ENCODE measurements around the gene HIVEP2.

The HIVEP2 gene

DNA sequence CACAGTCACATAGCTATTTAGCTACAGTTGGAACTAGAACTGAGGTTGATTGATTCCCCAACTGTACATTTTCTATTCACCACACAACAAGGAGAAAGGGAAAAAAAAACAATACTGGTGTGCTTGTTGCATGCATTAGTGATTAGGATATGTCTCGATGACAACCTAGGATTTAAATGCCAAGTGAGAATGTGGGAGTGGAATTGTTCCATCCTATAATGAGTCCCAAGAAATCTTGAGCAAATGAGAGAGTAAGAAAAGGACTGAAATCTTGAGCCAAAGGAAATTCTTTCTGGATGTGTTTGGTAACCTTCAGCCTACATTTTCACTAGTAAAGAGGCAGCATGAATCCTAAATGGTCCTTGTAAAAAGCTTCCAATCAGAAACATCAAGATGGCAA, 232.7 kb downstream of the HIVEP2 start:
- no peak for DNase-seq (ENCODE audit: low read depth)
- in situ Hi-C loops (cut with HindIII; ENCODE audit: low sequenced_read_pairs), result no loop called here
- TF ChIP-seq, protein P1, sequence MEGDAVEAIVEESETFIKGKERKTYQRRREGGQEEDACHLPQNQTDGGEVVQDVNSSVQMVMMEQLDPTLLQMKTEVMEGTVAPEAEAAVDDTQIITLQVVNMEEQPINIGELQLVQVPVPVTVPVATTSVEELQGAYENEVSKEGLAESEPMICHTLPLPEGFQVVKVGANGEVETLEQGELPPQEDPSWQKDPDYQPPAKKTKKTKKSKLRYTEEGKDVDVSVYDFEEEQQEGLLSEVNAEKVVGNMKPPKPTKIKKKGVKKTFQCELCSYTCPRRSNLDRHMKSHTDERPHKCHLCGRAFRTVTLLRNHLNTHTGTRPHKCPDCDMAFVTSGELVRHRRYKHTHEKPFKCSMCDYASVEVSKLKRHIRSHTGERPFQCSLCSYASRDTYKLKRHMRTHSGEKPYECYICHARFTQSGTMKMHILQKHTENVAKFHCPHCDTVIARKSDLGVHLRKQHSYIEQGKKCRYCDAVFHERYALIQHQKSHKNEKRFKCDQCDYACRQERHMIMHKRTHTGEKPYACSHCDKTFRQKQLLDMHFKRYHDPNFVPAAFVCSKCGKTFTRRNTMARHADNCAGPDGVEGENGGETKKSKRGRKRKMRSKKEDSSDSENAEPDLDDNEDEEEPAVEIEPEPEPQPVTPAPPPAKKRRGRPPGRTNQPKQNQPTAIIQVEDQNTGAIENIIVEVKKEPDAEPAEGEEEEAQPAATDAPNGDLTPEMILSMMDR (IDR thresholded peaks at IDR 0.05; ENCODE audit: low read depth, low read length, missing control alignments), result no peak
- no peak overlapping the region for H3K4me3 ChIP-seq (ENCODE audit: low read depth, low read length)

DNA sequence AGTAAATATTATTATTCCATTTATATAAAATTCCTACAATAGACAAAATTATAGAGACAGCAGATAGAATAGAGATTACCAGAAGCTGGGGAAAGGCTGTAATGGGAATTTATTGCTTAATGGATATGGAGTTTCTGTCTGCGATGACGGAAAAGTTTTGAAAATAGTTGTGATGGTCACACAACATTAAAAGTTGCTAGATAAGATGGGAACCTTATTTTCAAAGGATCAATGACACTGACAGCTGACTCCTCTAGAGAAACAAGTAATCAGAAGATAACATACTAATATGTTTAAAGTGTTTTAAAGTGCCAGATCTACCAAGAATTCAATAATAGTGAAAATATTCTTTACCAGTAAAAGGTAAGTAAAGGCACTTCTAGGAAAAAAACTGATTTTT, 236.3 kb downstream of the HIVEP2 start:
- no peak overlapping the region for H3K4me3 ChIP-seq (ENCODE audit: low read depth, low read length)
- in situ Hi-C loops (cut with HindIII; ENCODE audit: low sequenced_read_pairs), result no loop called here
- DNase-seq (ENCODE audit: low read depth), result no peak
- TF ChIP-seq, protein P1 (IDR thresholded peaks at IDR 0.05; ENCODE audit: low read depth, low read length, missing control alignments), result no peak

DNA sequence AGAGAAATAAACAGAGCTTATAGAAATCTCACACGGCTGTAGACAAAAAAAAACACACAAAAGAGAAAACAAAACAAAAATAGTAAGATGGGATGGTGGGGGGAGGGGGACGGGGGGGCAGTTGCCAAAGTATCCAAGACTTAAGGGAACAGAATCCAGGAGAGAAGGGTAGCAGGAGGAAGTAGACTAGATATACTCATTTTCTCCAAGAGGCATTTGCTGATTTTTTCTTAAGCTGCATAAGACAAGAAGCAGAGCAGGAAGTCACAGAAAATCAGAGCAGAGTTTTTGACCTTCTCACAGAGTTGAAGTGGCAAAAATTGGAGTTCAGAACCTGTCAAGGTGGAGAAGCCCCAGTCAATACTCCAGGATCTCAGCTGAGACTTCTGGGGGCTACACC, 237.7 kb downstream of the HIVEP2 start:
- in situ Hi-C loops (cut with HindIII; ENCODE audit: low sequenced_read_pairs), result no loop called here
- DNase-seq (ENCODE audit: low read depth), result no peak
- TF ChIP-seq, protein P1 (IDR thresholded peaks at IDR 0.05; ENCODE audit: low read depth, low read length, missing control alignments), result no peak

DNA sequence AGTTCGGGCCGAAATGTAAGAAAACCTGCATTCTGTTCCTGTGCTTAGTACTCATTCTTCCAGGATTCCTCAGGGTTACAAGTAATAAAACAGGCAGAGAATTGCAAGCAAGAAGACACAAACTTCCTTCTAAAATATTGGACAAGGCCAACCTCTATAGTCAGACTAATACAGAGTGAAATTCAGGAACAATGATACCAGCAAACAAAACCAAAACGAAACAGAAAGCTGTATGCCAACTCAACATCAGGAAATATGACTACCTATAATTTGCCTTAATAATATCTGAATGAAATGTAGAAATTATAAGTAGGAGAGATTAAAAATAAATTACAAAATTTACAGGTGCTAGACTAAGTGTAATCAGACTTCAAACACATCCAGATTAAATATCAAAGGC, 238.8 kb downstream of the HIVEP2 start:
- no peak overlapping the region for H3K4me3 ChIP-seq (ENCODE audit: low read depth, low read length)
- in situ Hi-C loops (cut with HindIII; ENCODE audit: low sequenced_read_pairs), result no loop called here

More for the DNA sequence above, 237.7 kb downstream of the HIVEP2 start:
- no peak overlapping the region for H3K4me3 ChIP-seq (ENCODE audit: low read depth, low read length)

DNA sequence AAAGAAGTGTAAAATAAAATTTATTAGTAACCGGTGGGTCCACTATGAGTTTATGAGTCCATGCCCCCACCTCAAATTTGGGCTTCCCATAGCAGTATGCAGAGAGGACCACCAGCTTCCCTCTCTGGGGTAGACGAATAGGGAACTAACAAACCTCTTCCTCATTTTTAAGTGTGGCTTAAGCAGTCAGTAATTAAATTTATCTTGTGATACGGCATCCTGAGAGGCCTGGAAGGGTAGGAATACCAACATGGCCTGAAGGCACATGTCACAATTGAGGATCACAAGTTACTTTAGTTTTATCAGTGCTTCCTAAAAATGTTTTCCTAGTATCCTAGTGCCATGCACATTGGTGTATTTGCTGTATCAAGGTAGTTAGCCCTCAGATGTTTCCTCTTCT, 239.9 kb downstream of the HIVEP2 start:
- in situ Hi-C loops (cut with HindIII; ENCODE audit: low sequenced_read_pairs), result no loop called here
- TF ChIP-seq, protein P1 (IDR thresholded peaks at IDR 0.05; ENCODE audit: low read depth, low read length, missing control alignments), result no peak
- H3K4me3 ChIP-seq (ENCODE audit: low read depth, low read length), result no peak overlapping the region
- no peak for DNase-seq (ENCODE audit: low read depth)

More for the DNA sequence above, 238.8 kb downstream of the HIVEP2 start:
- no peak for DNase-seq (ENCODE audit: low read depth)
- TF ChIP-seq, protein P1 (IDR thresholded peaks at IDR 0.05; ENCODE audit: low read depth, low read length, missing control alignments), result no peak

DNA sequence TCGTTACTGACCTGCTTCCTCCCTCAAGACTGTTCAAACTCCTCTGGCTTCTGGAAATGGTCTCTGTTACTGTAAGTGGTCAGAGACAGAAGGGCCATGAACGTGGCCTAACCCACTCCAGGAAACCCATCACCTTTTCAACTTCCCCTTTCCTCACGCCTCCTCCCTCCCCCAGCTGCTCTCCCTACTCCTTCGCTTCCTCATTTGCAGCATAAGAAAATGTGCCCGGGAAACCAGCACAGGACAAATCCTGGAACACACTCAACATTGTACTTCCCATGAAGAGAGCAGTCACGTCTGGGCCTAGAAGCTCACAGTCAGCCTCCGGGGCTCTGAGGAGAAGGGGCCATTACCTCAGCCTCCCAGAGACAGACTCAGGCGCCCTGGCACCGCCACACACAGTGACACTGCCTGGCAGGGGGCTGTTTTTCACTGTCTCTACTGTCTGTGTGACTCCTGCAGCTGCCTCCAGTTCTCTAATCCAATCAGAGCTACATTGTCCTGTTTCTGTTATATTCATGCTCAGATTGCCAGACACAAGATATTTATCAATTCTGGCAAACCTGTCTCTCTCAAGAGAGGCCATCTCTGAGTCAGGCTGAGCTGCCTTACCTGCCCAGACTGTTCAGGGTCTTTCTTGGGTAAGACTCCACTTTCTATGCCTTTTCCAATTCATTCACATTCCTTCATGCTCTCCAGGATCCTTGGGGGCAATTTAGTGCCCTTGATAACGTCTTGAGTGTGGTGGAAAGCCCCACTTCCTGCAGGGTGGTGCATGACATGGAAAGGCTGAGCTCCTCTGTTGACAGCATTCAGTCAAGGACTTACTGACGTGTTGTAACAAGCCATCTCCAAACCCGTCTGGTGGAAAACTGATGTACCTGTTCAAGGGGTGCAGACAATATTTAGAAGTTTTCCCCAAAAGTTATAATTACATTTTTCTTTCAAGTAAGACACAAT, 242.2 kb downstream of the HIVEP2 start:
- H3K4me3 ChIP-seq (ENCODE audit: low read depth, low read length), result no peak overlapping the region
- TF ChIP-seq, protein P1 (IDR thresholded peaks at IDR 0.05; ENCODE audit: low read depth, low read length, missing control alignments), result no peak
- in situ Hi-C loops (cut with HindIII; ENCODE audit: low sequenced_read_pairs), result no loop called here
- DNase-seq (ENCODE audit: low read depth), result no peak
